Measurements from ENCODE around the gene HELQ.

HELQ gene

DNA sequence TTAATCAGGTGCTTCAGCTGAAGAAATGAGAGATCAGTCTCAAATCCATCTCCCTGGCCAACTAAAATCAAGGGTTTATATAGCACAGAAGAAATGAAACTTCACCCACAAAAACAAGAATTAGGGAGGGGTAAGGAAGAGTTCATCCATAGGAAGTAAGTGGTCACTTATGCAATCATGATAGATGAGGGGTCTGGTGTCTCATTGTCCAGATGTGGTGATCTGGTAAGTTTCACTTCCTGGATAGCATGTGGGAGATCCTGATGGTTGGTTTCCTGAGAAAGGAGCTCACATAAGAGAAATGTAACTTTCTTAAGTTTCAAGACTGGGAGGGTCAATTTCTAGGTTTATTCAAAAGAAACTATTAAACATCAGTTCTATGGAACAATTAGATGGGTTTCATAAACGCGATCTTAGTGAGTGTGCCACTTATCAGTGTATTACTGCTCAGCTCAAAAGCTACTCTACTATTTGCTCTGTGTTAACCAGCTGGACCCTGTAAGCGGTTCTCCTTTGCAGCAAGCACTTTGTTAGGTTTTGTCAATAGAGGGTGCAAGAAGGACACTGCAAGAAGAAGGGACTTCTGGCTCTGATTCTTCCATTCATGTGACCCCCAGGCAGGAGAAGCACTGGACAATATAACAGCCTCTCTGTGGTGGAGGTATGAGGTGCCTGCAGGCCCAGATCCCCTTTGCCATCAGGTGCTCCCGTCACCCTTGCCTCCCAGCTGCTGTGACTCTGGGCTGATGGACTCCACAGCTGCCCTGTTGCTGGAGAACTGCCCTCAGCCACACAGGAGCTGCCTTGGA, 85.6 kb downstream of the HELQ start:
- DNase-seq (ENCODE audit: low read depth), result no peak

DNA sequence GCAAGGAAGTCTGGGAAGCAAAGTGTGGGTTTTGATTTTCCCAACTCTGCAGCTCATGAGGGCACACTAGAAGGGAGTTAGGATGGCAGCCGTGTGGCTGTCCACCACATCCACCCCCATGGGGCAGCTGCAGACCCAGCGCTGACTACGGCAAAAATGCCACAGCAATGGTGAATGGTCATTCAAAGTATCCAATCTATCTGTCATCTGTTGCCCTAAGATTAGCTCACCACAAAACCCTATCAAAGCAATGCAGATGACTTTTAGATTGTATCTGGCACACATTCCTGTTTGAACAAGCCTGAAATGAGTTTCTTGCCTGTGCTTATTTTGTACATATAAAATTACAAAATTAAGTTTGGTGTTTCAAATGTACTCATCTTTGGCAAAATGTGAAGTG, 91.3 kb downstream of the HELQ start:
- DNase-seq (ENCODE audit: low read depth), result no peak

DNA sequence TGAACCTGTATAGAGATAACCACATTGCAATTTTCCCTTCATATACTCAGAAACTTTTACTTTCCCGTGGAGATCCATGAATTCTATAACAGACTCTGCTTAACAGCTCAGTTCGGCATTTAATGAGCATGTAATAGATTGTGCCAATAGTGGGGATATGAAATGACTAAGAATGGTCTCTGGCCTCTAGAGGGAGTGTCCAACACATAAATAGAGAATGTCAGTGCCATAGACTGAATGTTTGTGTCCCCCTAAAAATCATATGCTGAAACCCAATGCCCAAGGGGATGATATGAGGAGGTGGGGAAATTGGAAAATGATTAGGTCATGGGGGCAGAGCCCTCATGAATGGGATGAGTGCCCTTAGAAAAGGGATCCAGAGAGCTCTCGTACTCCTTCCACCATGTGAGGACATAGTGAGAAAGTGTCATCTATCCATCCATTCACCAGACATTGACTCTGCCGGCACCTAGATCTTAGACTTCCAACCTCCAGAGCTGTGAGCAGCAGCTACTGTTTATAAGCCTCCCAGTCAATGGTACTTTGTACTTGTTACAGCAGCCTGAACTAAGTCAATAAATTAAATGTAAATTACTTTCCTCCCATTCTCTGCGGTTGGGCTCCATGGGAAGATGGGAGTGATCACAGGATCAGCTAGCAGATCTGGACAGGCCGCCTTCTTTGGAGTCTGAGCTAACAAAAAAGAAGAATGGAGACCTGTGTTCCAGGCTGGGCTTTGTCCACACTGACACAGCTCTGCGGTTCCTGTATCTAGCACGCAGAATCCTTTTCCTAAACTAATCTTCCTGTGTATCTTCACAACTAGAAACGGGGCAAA, 92.9 kb downstream of the HELQ start:
- no peak for DNase-seq (ENCODE audit: low read depth)

DNA sequence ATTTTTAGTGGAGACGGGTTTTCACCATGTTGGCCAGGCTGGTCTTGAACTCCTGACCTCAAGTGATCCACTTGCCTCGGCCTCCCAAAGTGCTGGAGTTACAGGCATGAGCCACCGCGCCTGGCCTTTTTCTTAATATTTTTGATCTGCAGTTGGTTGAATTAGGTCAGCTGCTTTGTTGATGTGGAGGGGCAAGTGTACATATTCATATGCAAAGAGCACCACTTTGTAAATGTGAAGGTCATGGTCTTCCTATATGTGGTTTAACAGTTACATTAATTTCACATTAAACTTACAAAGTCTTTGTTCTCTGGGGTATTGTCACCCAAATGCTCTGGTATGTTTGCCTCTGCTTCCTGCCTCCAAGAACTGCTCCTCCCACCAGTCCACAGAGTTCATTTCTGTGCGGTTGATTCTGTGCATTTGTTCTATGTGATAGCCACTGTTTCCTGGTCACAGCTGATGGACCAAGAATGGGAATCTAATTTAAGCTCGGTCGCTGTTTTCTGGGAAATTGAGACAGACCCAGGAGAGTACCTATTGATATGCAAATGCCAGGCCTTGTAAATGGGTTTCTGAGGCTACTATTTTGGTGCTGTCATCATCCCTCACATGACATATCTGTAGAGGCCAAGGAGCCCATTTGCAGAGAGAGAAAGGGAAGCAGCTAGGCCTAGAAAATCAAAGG, 94.1 kb downstream of the HELQ start:
- DNase-seq (ENCODE audit: low read depth), result no peak

DNA sequence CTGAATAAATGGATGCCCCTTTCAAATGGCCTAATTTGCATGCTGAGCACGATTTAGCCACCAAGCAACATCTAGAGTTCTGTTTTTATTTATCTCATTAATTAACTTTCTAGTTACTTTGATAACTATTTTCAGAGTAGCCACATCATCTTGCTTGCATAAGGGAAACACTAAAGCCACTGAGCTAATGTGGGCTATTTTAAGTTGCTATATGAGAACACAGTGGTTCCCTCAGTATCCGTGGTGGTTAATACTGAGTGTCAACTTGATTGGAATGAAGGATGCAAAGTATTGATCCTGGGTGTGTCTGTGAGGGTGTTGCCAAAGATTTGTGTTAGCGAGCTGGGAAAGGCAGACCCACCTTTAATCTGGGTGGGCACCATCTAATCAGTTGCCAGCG, 95.6 kb downstream of the HELQ start:
- DNase-seq (ENCODE audit: low read depth), result no peak

DNA sequence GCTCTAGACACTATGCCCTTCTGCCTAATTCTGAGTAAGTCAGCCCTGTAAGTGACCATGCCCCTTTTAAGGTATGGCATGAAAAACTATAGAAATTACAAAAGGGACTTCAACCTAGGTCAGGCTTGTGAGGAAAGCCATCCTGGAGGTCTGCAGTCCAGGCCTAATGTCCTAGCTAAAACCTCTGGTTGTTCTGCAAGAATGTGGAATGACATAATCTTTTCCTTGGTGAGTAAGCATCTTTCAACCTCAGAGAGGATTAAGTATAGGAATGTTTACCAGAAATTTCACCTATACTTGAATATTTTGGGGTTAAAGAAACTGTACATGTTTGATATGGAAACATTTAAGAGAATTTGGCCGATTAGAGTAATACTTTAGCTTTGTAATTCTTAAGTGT, 97.2 kb downstream of the HELQ start:
- DNase-seq (ENCODE audit: low read depth), result no peak
